Glutamatergic neuron (in vitro differentiated cells): ENCODE measurements around the gene CPD. TPM values are rescaled to one million over a fixed set of nuclear protein-coding genes. Genes with fewer than 3 reads are reported as not detected.
A peak's percentile ranks its signal among the peaks of the same experiment; 100 is the strongest.

Experiments
- DNase-seq: peaks from one replicate; pipeline ENCODE4 v3.0.0; 2022
- H3K27ac Mint-ChIP-seq: one replicate; pipeline ENCODE4 v1.8.0; 2020; ENCODE audit warnings: mild to moderate bottlenecking, mixed read lengths, inconsistent platforms; ENCODE audit not compliant: unreplicated experiment
- H3K27me3 Mint-ChIP-seq: one replicate; pipeline ENCODE4 v1.8.0; 2020; ENCODE audit warnings: mild to moderate bottlenecking, moderate library complexity, mixed read lengths, inconsistent platforms; ENCODE audit not compliant: unreplicated experiment
- H3K36me3 Mint-ChIP-seq: one replicate; pipeline ENCODE4 v1.8.0; 2020; ENCODE audit warnings: mild to moderate bottlenecking, mixed read lengths, inconsistent platforms; ENCODE audit not compliant: unreplicated experiment
- H3K4me1 Mint-ChIP-seq: one replicate; pipeline ENCODE4 v1.8.0; 2020; ENCODE audit warnings: mild to moderate bottlenecking, low read depth, mixed read lengths, inconsistent platforms; ENCODE audit not compliant: unreplicated experiment
- H3K4me3 Mint-ChIP-seq: one replicate; pipeline ENCODE4 v1.8.0; 2020; ENCODE audit warnings: mild to moderate bottlenecking, mixed read lengths, inconsistent platforms; ENCODE audit not compliant: unreplicated experiment
- H3K9me3 Mint-ChIP-seq: one replicate; pipeline ENCODE4 v1.8.0; 2020; ENCODE audit warnings: mild to moderate bottlenecking, moderate library complexity, mixed read lengths, inconsistent platforms; ENCODE audit not compliant: unreplicated experiment
- total RNA-seq: library from RNA; stranded (reverse); fragmentation: NEBNext Ultra II Directional; extraction: Animal tissue kit (Norgen Biotek cat#: 25700); gene quantifications from one replicate; pipeline ENCODE4 v1.2.1, GENCODE V29; 2021; ENCODE audit not compliant: unreplicated experiment
- TF ChIP-seq, protein P1 (sequence below): fragments of 200-600 bp; sonication (generic); IDR thresholded peaks from one replicate; pipeline ENCODE4 v1.5.0; 2021; ENCODE audit not compliant: partially characterized antibody, unreplicated experiment

The CPD gene
- total RNA-seq, 1 donor from 2014 or later, result 29.8 TPM

DNA sequence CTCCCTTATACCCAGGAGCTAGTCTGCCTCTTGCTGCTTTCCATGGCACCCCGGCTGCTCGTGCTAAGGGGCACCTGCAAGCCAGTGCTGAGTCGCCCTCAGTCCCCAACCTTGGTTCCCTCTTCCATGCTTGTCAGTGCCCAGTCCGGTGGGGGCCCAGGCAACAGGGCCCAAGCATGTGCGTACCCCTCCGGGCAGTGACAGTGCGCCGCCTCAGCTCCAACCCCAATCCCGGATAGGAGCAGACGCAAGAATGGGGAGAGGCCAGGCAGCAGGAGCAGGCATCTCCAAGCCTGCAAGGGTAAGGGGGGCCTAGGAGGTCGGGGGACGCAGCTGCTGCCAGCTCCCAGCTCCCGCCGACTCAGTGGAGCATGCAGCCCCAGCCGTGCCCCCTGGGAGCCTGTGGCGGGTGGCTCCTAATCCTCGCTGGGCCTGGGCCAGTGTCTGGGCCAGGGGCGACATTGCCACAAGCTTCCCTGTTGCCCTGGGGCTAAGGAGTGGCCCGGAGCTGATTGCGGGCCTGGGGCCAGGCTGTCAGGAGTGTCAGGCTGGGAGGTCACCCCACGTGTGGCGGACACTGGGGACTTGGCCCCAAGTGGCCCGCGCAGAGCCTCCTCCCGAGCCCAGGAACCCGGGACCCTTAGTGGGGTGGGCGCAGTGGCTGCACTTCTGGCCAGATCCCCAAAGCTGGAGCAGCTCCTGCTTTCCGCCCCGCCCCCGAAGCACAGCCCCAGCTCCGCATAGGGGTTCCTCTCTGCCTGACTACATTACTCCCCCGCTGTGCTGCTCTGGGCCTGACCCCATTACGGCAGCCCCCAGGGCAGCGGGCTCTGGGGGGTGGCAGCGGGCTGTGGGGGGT, 9.8 kb downstream of the CPD start:
- H3K36me3 Mint-ChIP-seq, result peaks cover 6% of the 10 kb centered on the region
- no peak overlapping the region for H3K4me3 Mint-ChIP-seq
- no peaks in the 10 kb centered on the region for H3K4me1 Mint-ChIP-seq
- no peaks in the 10 kb centered on the region for H3K27me3 Mint-ChIP-seq
- TF ChIP-seq, protein P1, sequence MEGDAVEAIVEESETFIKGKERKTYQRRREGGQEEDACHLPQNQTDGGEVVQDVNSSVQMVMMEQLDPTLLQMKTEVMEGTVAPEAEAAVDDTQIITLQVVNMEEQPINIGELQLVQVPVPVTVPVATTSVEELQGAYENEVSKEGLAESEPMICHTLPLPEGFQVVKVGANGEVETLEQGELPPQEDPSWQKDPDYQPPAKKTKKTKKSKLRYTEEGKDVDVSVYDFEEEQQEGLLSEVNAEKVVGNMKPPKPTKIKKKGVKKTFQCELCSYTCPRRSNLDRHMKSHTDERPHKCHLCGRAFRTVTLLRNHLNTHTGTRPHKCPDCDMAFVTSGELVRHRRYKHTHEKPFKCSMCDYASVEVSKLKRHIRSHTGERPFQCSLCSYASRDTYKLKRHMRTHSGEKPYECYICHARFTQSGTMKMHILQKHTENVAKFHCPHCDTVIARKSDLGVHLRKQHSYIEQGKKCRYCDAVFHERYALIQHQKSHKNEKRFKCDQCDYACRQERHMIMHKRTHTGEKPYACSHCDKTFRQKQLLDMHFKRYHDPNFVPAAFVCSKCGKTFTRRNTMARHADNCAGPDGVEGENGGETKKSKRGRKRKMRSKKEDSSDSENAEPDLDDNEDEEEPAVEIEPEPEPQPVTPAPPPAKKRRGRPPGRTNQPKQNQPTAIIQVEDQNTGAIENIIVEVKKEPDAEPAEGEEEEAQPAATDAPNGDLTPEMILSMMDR, result no peak
- DNase-seq, result peak; percentile 32
- H3K27ac Mint-ChIP-seq, result no peak overlapping the region
- no peaks in the 10 kb centered on the region for H3K9me3 Mint-ChIP-seq

DNA sequence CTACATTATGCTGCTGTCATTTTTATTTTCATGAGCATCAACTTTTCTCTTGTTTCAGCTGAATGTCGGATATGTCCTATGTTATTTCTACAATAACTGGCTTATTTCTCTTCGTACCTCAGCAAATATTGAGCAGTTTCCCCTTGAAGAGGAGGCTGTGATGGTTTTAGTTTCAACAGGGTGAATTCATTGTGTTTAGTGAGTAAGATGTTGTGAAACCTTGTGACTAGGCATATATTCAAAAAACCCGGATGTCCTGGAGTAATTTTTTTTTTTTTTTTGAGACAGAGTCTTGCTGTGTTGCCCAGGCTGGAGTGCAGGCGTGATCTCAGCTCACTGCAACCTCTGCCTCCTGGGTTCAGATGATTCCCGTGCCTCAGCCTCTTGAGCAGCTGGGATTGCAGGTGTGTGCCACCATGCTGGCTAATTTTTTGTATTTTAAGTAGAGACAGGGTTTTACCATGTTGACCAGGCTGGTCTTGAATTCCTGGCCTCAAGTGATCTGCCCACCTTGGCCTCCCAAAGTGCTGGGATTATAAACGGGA, 11.1 kb downstream of the CPD start:
- DNase-seq, result no peak
- Mint-ChIP-seq H3K27me3 (no peaks in the 10 kb centered on the region), H3K36me3 (peaks cover 6% of the 10 kb centered on the region), H3K27ac (no peak overlapping the region), H3K4me3 (no peak overlapping the region), H3K9me3 (no peaks in the 10 kb centered on the region), H3K4me1 (peaks cover 4% of the 10 kb centered on the region)
- TF ChIP-seq, protein P1, result no peak

DNA sequence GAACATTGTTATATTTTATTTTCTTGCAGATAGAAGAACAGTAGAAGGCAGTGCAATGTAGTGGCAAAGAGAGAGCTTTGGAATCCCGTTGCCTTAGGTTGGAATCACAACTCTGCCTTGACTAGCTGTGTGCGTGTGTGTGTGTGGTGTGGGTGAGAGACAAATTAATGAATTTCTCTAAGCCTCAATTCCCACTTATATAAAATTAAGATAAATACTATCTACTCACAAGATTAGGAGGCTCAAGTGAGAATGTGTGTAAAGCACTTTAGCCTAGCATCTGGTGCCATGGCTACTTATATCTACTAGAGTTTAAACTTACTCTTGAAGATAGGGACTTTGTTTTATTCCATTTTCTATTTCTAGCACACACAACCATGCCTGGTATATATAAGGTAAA, 12.8 kb downstream of the CPD start:
- no peak for DNase-seq
- TF ChIP-seq, protein P1, result no peak
- Mint-ChIP-seq H3K4me1 (peaks cover 7% of the 10 kb centered on the region), H3K4me3 (no peak overlapping the region), H3K36me3 (peaks cover 6% of the 10 kb centered on the region), H3K27ac (no peak overlapping the region), H3K9me3 (no peaks in the 10 kb centered on the region), H3K27me3 (no peaks in the 10 kb centered on the region)

DNA sequence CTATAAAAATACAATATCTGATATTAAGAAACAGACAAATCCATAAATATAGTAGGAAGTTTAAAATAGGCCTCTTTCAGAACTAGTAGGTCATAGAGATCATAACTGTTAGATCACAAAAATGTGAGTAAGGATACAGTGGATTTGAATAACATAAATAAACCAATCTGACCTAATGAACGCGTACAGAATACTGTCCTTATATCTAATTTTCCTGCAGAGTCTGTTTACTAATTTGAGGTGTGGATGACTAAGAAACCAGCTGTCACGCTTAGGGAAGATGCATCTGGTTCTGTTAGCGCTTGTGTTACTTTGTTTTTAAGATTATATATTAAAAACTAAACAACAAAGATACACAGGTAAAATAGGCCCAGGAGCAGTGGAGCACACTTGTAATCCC, 14.8 kb downstream of the CPD start:
- Mint-ChIP-seq H3K36me3 (peaks cover 6% of the 10 kb centered on the region), H3K4me1 (peaks cover 7% of the 10 kb centered on the region), H3K9me3 (no peaks in the 10 kb centered on the region), H3K4me3 (no peak overlapping the region), H3K27ac (no peak overlapping the region), H3K27me3 (no peaks in the 10 kb centered on the region)
- DNase-seq, result no peak
- TF ChIP-seq, protein P1, result no peak
